GM19193 (cell line): ENCODE results near the gene SPTLC3.

ENCODE experiments used
- POLR2A ChIP-seq: IDR thresholded peaks from 4 replicates; pipeline ENCODE4 v1.6.1; 2011; ENCODE audit not compliant: insufficient read depth, insufficient read length; ENCODE audit errors: extremely low read depth

The SPTLC3 gene

DNA sequence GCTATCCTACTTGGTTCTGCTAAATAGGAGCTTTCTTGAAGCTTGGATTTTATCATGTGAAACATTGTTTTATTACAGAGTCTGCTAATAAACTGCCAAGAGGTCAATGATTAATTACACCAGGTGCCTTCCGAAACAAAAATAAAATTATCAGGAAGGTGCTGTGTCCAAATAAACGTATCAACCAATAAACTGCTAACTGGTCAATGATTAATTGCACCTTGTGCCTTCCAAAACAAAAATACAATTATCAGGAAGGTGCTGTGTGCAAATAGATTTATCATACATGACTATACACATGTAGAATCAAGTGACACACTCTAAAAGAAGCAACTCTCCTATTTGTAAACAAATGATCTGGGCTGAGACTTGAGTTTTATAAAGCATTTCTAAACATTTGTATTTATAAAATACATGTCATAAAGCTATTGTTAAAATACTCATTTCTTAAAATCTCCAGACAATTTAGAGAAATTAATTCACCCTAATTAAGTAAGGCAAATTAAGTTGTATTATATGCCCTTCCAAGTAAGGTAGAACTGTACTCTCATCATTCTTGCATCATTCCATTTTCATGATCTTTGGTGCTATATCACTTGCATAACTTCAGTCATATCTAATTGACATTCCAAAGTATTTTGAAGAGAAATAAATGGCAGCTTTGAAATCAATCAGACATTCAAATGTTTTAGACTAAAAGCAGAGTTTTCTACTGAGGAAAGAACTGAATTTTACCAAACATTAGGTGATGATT is 26.8 kb downstream of the SPTLC3 start:
- no peak for TF ChIP-seq POLR2A

DNA sequence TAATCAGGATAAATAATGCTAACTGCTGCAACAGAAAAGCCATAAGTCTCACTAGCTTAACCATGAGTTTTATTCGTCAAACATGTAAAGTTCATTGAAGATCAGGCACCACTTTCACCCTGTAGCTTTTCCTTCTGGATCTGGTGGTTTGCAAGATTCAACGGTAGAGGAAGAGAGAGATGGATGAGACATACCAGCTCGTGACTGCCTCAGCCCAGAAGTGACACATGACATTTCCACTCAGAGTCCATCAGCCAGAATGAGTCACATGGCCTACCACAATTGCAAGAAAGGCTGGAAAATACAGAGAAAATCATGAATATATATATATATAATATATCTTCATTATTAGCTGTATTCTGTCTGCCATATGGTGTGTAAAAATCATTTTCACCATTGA is 29.0 kb downstream of the SPTLC3 start:
- TF ChIP-seq POLR2A = no peak

DNA sequence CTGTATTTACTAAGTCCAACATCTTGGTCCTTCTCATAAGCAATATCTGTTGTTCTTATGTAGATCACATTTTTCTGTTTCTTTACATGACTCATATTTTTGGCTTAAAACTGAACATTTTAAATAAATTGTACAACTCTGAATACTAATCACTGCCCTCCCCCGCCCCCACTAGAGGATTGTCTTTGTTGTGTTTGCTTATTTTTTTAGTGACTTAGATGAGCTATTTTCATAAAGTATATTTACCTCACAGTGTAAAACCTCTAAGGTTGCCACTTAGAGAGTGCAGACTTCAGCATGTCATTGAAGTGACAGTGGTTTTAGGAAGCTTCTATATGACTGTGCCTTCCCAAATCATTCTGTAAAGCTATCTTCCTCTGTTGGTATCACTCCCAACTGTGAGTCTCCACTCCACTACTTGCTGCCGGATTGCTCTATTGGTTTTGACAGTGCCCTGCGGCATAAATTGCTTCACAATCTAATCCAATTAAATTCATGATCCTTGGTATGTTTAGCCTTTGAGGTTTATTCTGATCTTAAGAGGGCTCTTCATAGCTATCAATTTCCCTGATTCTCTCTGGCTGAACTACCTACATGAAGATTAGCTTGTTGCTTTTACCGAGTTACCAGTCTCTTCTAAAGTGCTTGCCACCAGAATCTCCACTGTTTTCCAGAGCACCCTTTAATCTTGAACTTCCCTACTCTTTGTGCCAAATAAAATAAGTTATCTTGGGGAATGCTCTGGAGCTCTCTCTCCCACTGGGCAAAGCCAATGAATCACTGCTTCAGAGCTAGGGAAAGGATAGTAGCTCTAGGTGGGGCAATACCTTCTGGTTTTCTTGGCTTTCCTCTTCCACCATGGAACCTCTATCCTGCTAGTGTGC is 33.0 kb downstream of the SPTLC3 start:
- no peak for TF ChIP-seq POLR2A

DNA sequence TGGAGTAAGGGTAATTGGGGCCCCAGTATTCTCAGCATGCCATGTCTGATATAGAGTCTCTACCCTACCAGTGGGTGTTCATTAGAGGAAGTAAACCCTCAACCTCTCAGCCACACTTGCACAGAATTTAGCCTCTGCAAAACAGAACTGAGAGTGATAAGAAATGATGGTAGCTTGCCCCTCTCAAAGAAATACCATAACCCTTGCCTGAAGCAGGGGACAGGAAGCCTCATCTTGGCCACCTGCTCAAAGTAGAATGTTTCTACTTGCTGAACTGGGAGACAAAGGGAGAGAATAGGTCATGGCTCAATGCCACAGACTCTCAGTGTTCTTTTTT is 33.7 kb downstream of the SPTLC3 start:
- no peak for TF ChIP-seq POLR2A

DNA sequence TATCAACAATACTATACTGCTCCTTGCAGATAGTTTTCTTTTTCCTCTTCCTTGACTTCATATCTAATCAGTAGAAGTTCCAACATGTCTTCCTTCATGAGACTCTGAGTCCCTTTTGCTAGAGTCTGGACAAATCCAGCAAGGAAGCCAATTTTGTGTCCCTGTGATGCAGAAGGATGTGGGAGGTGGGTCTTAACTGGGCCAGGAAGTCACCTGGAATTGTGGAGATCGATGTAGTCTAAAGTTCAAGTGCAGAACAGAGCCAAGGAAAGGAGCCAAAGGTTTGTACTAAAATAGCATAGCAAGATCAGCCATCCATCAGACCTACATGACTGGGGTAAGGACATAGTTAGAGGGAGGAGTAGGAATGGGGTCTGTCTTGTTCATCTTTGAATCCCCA is 37.6 kb downstream of the SPTLC3 start:
- no peak for TF ChIP-seq POLR2A

- no peak for TF ChIP-seq POLR2A
Observed at GRCh38 chr20:13054011-13054410, 45.2 kb downstream of the SPTLC3 start.

DNA sequence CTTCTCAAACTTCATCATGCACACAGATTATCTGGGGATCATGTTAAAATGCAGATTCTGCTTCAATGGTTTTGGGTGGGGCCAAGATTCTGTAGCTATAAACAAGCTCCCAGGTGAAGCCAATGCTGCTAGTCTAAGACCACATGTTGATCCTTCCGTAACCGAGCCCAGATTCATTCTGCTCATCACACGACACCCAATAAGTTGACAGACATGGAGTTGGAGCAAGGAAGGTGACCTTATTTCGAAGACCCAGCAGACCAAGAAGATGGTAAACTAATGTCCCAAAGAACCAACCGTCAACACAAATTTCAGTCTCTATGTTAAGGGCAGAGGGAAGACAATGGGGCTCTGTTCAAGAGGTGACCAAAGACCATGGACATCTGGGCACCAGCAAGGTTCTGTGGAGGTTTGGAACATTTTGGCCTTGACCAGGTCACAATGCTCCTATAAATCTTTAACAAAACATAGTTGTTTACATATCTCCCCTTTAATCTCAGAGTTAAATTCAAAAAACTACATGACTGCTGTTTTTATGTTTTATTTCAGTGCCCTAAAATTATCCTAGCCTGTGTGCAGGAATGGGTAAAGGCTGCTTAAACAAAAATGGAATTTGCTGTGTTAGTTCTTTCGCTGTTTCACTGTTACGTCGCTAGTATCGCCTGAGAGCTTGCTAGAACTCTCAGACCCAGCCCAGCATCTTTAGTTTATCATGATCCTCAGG is 50.1 kb downstream of the SPTLC3 start:
- TF ChIP-seq POLR2A = no peak

DNA sequence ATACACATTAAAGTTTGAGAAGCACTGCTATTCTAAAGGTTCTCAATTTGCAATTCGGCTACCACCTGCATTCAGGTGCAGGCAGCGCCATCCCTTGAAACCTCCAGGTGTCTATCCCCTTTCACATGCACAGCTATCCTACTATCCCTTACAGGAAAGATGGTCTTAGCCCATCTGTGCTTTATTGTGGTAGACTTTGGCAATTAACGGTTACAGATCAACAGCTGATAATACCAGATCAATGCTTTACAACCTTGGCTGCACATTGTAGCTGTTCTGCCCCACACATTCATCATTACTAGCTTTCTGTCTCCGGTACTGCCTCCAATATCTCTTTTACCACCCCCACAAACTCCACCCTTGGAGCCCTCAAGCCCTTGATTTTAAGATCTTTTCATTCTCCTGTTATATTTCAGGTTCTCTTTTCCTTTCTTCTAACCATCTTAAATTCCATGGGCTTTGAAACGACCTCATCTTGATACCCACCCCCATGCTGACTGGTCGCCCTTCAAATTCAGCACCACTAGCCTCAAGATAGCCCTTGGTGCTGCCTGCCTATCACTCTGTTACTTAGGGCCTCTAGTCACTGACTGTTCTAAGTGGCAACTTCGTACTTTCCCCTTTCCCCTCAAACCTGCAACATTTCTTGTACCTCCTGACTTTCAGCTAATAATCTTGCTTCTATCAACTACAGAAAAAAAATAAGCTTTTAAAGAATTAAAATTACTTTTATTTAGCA is 50.8 kb downstream of the SPTLC3 start:
- no peak for TF ChIP-seq POLR2A

DNA sequence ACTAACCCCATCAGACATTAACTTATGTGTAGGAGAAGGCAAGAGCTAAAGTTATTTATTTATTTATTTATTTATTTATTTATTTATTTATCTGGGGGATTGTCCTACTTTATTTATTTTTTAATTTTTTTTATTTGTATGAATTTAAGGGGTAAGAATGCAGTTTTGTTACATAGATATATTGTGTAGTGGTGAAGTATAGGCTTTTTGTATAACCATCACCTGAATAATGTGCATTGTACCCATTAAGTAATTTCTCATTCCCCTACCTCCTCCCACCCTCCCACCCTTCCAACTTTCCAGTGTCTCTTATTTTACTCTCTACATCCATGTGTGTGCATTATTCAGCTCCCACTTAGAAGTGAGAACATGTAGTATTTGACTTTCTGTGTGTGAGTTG is 51.6 kb downstream of the SPTLC3 start:
- no peak for TF ChIP-seq POLR2A

- no peak for TF ChIP-seq POLR2A
Observed at GRCh38 chr20:13061381-13061780, 52.6 kb downstream of the SPTLC3 start.

DNA sequence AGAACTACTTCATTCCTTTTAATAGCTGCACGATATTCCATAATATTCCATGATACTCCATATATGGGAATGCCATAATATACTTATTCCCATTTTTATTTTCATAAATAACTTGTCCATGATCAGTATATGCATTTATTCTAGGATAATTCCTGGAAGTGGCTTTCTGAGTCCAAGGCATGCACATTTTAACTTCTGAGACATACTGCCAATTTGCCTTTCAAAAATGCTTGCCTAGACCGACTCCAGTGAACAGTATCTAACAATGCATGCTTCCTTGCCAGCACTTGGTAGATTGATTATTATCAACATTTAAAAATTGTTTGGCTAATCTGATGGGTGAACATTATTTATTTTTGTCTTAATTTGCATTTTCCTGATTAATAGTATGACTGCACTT is 54.0 kb downstream of the SPTLC3 start:
- no peak for TF ChIP-seq POLR2A

GRCh38 chr20:13068336-13068735 is 59.6 kb downstream of the SPTLC3 start:
- no peak for TF ChIP-seq POLR2A

DNA sequence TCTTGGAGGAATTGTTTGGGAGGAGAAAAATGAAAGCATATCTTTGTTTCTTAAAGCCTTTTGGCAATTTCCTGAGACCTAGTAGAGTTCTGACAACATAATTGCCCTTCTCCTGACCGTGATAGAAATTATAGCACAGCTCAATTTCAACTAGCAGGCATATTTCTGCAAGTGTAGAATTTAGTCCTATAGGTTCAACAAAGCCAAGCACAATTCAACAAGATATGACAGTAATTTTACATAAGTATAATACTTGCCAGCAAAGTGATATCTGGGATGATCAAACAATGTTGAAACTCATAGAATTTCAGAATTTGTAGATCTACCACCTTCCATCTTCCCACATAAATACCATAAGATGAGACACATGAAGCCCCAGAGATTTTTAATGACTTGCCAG is 73.1 kb downstream of the SPTLC3 start:
- TF ChIP-seq POLR2A = no peak

DNA sequence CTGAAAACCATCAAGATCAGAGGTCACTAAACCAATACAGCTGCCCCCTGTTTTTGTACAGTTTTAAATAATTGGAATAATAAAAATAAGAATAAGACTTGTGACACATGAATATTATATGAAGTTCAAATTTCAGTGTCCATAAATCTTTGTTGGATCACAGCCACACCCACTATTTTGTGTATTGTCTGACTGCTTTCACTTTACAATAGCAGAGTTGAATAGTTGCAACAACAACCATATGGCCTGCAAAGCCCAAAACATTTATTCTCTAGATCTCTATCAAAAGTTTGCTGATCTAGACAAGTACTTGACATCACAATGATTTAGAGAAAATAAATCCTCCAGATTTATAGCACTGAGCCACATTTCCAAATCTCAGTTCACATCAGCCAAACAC is 73.6 kb downstream of the SPTLC3 start:
- TF ChIP-seq POLR2A = no peak

- TF ChIP-seq POLR2A = no peak
Observed at GRCh38 chr20:13085275-13085674, 76.5 kb downstream of the SPTLC3 start.
